Posterior cingulate gyrus (tissue), 11 donors: Measurements from ENCODE around the gene TFB1M.
"Not testable (repeated sequence)": the region's sequence is repeated elsewhere in the genome, so short reads cannot be mapped to it uniquely, and the experiment has no call there.

Source experiments
- DNase-seq, 10 donors: peaks; one replicate each; pipeline versions ENCODE4 v3.0.0 to v3.0.0-alpha.2; 2020 to 2021; ENCODE audit warnings: mixed read lengths in 3 of 10
- intact Hi-C: fragments of 100-400 bp; cut with DNase I; formaldehyde crosslinking; loops from one replicate; pipeline ENCODE4 v1.15.1; 2023

Gene TFB1M

DNA sequence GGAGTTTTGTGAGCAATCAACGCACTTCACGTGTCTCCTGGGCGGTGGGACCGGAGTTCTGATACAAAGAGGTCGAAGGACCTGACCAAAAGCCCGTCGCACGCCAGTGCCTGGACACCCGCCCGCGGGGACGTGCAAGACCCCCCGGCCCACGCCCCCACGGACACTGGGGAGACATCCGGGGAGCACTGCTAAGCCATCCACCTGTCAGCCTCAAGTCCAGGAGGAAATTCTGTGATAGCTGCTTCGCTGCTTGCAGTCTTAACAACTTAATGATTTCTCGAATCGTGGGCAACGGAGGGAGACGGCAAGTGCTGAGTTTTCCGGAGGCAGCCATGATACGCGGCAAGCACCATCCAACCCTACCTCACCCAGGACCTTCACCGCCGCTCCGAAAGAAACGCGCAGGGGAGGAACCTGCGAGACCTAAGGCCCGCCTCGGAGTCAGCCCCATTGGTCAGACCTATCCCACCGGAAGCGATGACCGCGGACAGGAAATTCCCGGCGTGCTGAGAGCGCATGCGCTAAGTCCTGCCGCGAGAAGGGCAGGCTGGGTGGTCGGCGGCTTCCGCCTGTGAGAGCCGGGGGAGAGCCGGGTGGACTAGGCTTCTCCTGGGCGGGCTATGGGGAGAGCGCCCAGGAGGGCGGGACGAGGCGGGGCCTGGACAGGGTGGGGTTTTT is at the start of gene TFB1M:
Gene TFB1M (minus strand): TSS at position 393 of the 681 bp plus-strand sequence. CDS start 56 bp downstream, at position 337.
- DNase-seq = peak; percentile 98 to 100 (median 98)
- intact Hi-C loops = loop anchor here (2.0 to 5.0 kb wide), 3 partner anchors 42 to 582 kb away; partner anchors contain the start of gene SCAF8

DNA sequence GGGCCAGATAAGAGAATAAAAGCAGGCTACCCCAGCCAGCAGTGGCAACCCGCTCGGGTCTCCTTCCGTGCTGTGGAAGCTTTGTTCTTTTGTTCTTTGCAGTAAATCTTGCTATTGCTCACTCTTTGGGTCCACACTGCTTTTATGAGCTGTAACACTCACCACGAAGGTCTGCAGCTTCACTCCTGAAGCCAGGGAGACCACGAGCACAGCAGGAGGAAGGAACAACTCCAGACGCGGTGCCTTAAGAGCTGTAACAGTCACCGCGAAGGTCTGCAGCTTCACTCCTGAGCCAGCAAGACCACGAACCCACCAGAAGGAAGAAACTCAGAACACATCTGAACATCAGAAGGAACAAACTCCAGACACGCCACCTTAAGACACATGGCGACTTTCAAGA is 49.7 kb upstream of the TFB1M start:
- intact Hi-C loops = not testable (repeated sequence)

DNA sequence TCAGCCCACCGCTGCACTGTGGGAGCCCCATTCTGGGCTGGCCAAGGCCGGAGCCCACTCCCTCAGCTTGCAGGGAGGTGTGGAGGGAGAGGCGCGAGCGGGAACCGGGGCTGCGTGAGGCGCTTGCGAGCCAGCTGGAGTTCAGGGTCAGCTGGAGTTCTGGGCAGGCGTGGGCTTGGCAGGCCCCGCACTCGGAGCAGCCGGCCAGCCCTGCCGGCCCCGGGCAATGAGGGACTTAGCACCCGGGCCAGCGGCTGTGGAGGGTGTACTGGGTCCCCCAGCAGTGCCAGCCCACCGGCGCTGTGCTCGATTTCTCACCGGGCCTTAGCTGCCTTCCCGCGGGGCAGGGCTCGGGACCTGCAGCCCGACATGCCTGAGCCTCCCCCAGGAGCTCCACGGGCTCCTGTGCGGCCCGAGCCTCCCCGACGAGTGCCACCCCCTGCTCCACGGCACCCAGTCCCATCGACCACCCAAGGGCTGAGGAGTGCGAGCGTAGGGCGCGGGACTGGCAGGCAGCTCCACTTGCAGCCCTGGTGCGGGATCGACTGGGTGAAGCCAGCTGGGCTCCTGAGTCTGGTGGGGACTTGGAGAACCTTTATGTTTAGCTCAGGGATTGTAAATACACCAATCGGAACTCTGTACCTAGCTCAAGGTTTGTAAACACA is 48.8 kb upstream of the TFB1M start:
- intact Hi-C loops = not testable (repeated sequence)
- DNase-seq = peak in 1 of 10 donors; percentile 67

More for the DNA sequence above, 49.7 kb upstream of the TFB1M start:
- DNase-seq = not testable (repeated sequence)

DNA sequence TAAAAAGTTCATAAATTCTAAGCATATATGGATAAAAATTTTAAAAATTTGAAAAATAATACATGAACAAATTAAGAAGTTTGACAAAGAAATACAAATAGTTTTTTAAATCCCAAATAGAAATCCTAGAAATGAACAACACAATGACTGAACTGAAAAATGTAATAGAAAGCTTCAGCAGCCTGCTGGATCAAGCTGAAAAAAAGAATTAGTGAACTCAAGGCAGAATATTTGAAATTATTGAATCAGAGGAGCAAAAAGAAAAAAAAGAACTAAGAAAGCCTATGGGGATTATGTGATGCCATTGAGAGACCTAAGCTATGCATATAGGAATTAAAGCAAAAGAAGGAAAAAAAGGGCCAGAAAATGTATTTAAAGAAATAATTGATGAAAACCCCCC is 39.9 kb upstream of the TFB1M start:
- intact Hi-C loops = no loop called here
- no peak for DNase-seq

DNA sequence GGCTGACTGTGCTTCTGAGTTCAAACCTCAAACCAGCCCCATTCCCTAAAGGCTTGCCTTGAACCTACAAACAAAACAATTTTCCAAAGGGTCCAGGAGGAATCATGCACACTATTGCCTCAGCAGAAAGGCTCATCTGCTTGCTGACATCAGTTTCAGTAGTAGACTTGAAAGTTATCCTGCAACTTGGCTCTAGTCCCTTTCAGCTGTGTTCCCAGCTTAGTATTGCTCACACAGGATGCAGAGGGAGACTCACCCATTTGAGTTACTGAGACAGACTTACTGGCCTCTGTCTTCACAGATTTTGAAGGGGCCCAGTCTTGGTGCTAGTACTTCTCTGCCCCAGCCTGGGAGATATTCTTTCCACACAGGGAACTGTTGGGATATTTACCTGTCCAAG is 38.5 kb upstream of the TFB1M start:
- intact Hi-C loops = no loop called here
- DNase-seq = no peak

DNA sequence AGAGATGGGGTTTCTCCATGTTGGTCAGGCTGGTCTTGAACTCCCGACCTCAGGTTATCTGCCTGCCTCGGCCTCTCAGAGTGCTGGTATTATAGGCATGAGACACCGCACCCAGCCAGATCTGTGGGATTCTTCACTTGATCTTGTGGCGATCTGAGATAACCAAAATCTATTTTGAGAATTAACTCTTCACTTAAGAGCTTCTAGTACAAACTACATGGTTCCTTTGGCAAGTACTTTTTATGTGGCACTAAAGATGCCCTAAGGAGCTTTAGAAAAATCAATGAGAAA is 37.8 kb upstream of the TFB1M start:
- intact Hi-C loops = no loop called here
- no peak for DNase-seq

DNA sequence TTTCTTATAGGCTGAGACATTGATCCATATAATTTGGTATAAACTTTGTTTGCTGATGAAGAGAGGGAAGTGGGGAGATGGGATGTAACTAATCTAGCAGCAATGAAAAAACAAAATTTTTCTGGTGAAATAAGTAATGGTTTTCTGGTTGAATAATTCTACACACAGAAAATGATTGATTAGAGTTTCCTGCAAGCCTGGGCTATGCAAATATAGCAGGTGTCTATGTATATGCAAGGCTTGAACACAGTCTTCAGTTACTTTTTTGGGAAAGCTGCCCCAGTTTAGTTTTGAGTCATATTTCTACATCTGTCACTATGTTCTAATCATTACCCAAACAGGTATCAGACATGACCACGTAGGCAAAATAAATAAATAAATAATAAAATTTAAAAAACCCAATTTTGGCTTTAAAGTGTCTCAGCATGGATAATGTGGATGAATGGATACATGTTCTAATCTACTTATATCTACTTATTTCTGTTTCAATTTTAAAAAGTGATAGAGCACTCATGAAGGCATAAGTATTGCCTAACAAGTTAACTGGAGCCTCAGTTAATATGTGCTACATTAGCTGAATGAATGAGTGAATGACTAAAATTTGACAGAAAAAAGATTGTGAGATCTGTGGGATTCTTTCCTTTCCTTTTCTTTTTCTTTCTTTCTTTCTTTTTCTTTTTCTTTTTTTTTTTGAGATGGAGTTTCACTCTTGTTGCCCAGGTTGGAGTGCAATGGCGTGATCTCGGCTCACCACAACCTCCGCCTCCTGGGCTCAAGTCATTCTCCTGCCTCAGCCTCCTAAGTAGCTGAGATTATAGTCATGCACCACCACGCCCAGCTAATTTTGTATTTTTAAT is 37.2 kb upstream of the TFB1M start:
- intact Hi-C loops = no loop called here
- no peak for DNase-seq

DNA sequence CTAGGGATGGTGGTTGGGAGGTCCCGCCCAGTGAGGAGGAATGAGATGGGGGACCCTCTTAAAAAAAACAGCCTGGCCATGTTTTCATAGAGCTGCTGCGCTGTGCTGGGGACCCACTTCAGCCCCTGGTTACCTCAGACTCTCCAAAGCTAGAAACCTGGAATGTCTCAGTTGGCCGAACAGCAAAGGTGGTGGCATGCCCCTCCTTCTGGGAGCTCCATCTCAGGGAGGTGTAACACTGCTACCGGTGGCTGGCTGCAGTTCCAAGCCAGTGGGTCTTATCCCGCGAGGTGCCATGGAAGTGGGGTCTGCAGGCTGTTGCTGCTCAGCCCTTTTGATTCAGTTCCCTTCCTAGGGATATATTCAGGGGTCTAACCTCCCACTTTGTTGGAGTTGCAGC is 35.7 kb upstream of the TFB1M start:
- DNase-seq = peak in 1 of 10 donors; percentile 75
- intact Hi-C loops = no loop called here

DNA sequence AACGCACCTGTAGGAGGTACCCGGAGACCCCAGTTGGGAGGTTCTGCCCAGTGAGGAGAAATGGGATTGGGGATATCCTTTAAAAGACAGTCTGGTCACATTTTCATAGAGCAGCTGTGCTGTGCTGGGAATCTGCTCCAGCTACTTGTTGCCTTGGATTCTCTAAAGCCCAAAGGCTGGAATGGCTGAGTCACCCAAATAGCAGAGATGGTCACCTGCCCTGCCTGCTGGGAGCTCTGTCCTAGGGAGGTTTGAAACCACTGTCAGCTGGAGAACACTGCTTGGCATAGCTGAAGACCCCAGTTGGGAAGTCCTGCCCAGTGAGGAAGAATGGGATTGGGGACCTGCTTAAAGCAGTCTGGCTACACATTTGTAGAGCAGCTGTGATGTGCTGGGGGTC is 34.8 kb upstream of the TFB1M start:
- intact Hi-C loops = no loop called here
- DNase-seq = no peak

DNA sequence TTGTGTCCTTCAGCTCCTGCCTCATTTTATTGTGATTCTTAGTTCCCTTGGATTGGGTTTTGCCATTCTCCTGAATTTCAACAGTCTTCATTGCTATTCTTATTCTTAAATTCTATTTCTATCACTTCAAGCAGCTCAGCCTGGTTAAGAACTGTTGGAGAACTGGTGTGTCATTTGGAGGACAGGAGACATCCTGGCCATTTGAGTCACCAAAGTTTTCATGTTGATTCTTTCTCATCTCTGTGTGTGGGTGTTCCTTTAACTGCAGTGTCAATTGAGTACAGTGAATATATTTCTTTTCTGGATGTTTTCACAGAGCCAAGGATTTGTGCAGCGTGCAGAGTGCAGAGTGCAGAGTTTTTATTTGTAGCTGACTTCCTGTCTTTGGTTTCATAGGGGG is 33.5 kb upstream of the TFB1M start:
- intact Hi-C loops = no loop called here
- DNase-seq = no peak

DNA sequence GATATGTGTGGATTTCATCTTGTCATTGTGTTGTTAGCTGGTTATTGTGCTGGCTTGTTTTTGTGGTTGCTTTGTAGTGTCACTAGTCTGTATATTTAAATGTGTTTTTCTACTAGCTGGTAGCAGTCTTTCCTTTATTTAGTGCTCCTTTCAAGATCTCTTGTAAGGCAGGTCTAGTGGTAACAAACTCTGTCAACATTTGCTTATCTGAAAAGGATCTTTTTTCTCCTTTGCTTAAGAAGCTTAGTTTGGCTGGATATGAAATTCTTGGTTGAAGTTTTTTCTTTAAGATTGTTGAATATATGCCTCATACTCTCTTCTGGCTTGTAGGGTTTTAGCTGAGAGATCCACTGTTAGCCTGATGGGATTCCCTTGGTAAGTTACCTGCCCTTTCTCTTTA is 32.7 kb upstream of the TFB1M start:
- intact Hi-C loops = no loop called here
- no peak for DNase-seq

DNA sequence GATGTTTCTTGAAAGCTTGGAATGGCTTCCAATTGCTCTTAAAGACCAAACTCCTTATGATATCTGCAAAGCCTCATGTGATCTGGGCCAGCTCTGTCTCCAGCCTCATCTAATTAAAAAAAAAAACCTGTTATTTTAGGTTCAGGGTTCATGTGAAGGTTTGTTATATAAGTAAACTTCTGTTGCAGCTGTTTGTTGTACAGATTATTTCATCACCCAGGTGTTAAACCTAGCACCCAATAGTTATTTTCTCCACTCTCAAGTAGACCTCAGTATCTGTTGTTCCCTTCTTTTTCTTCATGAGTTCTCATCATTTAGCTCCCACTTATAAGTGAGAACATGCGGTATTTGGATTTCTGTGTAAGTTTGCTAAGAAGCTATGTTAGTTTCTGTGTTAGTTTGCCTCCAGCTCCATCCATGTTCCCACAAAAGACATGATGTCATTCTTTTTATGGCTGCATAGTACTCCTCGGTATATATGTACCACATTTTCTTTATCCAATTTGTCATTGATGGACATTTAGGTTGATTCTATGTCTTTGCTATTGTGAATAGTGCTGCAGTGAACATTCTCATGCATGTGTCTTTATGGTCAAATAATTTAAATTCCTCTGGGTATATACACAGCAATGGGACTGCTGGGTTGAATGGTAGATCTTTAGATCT is 30.2 kb upstream of the TFB1M start:
- no peak for DNase-seq
- intact Hi-C loops = no loop called here

DNA sequence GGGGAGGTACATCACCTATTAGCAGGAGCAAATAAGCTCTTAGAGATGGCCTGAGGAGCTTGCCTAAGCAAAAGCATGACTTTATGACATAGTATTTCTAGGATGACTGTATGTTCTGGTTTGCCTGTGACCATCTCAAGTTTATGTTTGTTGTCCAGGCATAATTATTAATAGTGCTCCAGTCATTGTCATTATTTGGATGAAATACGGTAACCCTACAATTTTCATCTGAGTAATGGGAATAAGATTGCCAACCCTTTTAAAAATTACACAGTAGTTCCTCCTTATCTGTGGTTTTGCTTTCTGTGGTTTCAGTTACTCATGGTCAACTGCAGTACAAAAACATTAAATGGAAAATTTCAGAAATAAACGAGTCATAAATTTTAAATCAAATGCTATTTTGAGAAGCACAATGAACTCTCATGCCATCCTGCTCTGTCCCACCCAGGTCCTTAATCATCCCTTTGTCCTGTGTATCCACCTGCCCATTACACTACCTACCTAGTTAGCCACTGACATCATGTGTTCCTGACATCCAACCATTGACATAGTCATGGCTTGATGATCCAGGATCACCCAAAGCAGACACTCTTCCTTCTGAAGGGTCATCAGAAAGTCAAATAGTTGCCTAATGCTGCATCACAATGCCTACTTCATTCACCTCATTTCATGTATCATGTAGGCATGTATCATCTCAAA is 27.0 kb upstream of the TFB1M start:
- intact Hi-C loops = no loop called here
- DNase-seq = no peak

DNA sequence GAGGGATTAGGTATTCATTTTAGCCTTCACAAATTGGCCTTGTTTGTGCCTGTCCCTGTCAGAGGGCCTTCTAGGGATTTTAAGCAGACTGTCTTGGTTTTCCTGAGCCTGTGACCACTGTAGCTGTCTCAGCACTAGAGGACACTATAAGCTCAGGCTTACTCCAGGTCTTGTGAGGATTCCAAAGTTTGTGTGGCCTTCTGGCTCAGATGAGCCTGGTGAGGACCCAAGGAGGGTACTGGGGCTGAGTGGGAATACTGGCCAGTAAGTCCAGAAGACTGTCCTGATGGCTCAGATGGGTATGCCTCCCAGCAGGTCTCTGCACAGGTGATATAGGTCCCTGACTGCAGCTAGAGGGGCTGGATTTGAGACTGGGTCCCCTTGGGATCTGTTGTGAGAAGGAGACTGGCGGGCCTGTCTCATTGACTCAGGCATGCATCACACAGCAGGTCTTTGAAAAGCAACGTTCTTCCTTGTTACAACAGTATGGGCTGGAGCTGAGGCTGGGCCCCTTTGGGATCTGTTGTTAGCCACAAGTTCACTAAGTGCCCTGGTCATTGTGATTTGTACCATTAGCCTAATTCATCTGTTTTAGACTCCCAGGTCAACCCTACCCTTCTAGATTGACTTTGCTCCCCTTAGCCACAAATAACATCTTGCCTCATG is 26.3 kb upstream of the TFB1M start:
- intact Hi-C loops = no loop called here

DNA sequence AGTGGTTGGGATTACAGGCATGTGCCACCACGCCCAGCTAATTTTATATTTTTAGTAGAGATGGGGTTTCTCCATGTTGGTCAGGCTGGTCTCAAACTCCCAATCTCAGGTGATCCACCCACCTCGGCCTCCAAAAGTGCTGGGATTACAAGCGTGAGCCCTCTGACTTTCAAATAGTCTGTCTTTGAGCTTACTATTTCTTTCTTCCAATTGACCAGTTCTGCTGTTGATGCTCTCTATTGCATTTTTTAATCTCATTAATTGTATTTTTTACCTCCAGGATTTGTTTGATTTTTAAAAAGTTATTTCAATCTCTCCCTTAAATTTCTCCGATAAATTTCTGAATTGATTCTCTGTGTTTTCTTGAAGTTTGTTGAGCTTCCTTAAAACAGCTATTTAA is 25.6 kb upstream of the TFB1M start:
- intact Hi-C loops, DNase-seq: not testable (repeated sequence)

More for the DNA sequence above, 26.3 kb upstream of the TFB1M start:
- DNase-seq = no peak

DNA sequence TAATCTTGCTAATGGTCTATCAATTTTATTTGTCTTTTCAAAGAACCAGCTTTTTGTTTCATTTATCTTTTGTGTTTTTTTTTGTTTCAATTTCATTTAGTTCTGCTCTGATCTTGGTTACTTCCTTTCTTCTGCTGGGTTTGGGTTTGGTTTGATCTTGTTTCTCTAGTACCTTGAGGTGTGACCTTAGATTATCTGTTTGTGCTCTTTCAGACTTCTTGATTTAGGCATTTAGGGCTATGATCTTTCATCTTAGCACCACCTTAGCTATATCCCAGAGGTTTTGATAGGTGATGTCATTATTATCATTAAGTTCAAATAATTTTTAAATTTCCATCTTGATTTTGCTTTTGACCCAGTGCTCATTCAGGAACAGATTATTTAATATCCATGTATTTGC is 24.0 kb upstream of the TFB1M start:
- intact Hi-C loops, DNase-seq: not testable (repeated sequence)

DNA sequence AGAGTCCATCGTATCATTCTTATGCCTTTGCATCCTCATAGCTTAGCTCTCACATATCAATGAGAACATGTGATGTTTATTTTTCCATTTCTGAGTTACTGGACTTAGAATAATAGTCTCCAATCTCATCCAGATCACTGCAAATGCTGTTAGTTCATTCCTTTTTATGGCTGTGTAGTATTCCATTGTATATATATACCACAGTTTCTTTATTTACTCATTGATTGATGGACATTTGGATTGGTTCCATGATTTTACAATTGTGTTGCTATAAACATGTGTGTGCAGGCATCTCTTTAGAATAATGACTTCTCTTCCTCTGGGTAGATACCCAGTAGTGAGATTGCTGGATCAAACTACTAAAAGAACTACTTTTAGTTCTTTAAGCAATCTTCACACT is 21.0 kb upstream of the TFB1M start:
- DNase-seq = no peak
- intact Hi-C loops = no loop called here

DNA sequence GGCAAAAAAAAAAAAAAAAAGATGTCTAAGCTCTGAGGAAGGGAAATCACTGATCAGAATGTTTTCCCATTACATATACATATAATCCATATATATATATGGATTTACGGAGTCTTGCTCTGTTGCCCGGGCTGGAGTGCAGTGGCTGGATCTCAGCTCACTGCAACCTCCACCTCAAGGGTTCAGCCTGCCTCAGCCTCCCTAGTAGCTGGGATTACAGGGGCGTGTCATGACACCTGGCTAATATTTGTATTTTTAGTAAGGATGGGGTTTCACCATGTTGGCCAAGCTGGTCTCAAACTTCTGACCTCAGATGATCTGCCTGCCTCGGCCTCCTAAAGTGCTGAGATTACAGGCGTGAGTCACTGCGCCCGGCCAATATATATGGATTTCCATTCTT is 19.8 kb upstream of the TFB1M start:
- DNase-seq, intact Hi-C loops: not testable (repeated sequence)

DNA sequence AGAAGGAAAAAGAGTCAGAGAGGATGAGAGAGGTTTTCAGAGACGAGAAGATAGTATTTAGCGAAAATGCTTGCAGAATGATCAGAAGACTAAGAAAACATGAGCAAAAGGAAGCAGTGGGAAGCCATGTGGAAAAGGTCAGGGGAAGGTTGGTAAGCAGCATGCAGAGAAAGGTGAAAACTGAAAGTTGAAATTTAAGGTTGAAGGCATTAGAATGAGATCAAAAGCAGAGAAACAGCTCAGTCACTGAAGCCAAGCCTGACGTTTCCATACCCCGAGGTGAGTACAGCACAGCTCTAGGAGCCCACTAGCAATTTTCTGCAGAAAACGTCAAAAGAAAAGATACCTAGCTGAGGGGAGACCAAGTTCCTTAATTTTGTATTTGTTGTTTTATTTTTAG is 19.1 kb upstream of the TFB1M start:
- intact Hi-C loops = no loop called here
- DNase-seq = no peak

DNA sequence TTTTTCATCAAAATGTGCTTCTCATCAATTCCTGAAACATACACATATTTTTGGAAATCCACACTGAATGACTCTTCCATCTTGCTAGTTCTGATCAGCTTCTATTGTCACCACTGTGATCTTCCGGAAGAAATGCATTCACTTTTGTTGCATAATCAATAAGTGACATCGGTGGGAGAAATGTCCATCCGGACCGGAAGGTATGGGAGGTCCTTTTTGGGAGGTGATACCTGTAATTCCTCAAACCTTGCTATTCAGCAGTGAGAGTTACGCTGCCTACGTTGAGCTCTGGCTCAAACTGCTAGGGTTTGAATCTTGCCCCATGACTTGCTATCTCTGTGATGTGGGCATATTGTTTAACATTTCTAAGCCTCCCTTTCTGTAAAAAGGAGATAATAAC is 16.6 kb upstream of the TFB1M start:
- intact Hi-C loops = no loop called here
- DNase-seq = no peak
